G401.6 (cell line): Measurements from ENCODE around the gene PLEKHJ1.
A peak's percentile ranks its signal among the peaks of the same experiment; 100 is the strongest.
"Not testable (repeated sequence)": the region's sequence is repeated elsewhere in the genome, so short reads cannot be mapped to it uniquely, and the experiment has no call there.

Experiments used
- FAIRE-seq: peaks from 2 replicates; lab custom pipeline; 2012; peaks lifted over from hg19 to GRCh38; lab: Jason Lieb, UNC

PLEKHJ1 gene, protein sequence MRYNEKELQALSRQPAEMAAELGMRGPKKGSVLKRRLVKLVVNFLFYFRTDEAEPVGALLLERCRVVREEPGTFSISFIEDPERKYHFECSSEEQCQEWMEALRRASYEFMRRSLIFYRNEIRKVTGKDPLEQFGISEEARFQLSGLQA

DNA sequence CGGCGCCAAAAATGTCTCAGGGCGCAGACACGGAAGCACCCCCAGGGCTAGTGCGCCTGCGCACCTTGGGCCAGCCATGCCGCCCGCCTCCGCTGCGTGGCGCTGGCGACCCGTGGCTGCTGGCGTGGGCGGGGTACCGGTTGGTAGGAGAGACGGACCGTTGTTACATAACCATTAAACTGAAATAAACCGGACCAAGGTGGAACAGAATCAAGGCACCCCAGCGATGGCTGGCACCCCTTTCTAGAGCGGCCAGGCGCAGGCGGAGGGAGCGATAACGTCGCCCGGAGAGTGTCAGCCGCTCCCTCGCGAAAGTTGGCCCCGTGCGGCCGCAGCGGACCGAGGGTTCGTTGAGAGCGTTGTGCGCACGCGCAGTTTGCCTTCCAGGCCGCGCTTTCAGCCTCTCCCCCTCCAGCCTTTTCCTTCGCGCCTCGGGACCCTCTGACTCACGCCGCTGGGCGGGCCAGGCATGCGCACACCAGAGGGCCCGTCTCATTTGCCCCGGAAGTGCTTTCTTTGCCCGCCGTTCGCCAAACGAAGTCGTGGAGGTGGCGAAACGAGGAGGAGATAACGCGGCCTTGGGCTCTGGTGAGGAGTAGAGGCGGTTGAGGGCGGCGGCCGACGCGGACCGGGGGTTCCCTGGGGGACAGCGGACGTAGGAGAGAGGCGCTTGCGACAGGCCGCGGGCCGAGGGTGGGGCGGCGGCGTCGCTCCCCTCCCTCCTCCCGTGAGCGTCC, at the start of gene PLEKHJ1, which contains the start of gene SF3A2:
Gene PLEKHJ1, minus strand, starts transcription at position 16 of the 737 bp plus-strand sequence. CDS start 81 bp downstream, outside the sequence.
Gene SF3A2, plus strand, starts transcription at position 511 of the 737 bp plus-strand sequence. CDS start 6,595 bp downstream, outside the sequence.
- FAIRE-seq = peak; percentile 94

DNA sequence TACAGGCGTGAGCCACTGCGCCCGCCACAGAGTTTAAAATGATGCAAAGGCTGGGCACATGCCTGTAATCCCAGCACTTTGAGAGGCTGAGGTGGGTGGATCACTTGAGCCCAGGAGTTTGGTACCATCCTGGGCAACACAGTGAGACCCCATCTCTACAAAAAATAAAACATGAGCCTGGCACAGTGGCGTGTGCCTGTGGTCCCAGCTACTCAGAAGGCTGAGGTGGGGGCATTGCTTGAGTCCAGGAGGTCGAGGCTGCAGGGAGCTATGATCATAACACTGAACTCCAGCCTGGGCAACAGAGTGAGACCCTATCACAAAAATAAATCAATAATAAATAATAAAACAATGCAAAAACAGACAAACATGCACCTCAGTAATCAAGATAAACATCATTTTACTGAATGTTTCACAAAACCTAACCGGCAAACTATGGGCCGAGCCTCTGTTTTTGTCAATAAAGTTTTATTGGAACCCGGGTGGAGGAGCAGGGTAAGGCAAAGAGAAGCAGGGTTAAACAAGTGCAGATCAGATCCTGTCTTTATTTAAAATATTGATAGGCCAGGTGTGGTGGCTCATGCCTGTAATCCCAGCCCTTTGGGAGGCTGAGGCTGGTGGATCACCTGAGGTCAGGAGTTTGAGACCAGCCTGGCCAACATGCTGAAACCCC, 47.8 kb upstream of the PLEKHJ1 start:
- no peak for FAIRE-seq

DNA sequence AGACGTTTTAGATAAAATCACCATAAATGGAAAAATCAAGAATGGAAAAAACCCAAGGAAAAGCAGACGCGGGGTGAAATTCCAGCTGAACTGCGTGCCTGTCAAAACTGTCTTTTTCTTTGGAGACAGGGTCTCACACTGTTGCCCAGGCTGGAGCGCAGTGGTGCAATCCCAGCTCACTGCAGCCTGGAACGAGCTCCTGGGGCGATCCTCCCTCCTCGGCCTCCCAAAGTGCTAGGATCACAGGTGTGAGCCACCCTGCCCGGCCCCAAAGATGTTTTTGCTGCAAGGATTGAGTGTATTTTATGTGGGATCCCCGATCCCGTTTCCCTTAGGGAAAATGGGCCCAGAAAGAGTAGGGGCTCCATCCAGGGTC, 46.7 kb upstream of the PLEKHJ1 start:
- FAIRE-seq = no peak

DNA sequence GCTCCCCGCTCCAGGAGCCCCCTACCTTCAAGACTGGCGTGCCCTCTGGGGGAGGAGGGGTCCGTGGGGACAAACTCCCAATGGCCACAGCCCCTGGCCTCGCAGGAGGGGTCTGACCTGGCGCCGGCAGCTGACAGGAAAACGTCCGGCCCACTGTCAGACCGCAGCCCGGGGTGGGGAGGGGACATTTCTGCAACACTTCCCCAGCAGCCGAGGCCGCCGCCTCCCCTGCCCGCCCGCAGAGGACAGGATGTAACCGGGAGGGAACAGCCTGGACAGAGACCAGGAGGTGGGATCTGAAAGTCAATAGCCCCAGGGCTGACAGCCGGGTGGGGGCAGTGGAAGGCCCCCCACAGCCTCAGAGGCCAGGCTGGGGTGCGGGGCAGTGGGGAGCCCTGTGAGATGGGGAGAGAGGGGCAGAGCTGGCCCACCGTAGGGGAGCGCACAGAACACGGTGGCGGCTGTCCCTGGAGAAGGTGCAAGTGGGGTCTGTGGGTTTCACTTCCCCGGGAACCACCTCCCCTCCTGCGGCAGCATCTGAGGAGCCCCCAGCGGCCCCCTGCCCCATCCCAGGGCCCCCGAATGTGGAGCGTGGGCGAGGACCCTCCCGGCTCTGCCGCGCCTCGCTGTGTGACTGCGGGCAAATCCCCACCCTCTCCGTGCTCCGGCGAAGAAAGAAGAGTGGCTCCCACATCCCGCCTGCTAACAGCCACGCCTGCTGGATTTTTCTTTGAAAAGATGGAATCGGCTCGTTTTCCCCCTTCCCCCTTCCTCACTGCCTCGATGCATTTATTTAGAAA, 46.1 kb upstream of the PLEKHJ1 start, which contains the start of gene PEAK3:
Gene PEAK3, minus strand, starts transcription at position 114 of the 800 bp plus-strand sequence. CDS start 1,244 bp downstream, outside the sequence.
- no peak for FAIRE-seq

DNA sequence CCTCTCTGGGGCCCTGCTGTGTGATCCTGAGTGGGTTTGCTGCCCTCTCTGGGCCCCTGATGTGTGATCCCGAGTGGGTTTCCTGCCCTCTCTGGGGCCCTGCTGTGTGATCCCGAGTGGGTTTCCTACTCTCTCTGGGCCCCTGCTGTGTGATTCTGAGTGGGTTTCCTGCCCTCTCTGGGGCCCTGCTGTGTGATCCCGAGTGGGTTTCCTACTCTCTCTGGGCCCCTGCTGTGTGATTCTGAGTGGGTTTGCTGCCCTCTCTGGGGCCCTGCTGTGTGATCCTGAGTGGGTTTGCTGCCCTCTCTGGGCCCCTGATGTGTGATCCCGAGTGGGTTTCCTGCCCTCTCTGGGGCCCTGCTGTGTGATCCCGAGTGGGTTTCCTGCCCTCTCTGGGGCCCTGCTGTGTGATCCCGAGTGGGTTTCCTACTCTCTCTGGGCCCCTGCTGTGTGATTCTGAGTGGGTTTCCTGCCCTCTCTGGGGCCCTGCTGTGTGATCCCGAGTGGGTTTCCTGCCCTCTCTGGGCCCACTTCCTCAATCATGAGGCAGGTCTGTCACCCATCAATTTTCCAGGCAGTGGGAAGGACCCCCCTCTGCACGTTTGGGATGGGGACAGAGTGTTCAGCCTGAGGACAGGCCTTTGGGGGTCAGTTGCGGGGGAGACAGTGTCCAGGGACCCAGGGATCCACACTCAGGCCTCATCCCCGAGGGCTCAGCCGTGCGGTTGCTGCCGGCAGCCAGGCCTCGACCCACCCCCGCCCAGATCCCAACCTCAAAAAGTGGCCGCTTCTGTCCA, 45.3 kb upstream of the PLEKHJ1 start:
- FAIRE-seq = not testable (repeated sequence)

DNA sequence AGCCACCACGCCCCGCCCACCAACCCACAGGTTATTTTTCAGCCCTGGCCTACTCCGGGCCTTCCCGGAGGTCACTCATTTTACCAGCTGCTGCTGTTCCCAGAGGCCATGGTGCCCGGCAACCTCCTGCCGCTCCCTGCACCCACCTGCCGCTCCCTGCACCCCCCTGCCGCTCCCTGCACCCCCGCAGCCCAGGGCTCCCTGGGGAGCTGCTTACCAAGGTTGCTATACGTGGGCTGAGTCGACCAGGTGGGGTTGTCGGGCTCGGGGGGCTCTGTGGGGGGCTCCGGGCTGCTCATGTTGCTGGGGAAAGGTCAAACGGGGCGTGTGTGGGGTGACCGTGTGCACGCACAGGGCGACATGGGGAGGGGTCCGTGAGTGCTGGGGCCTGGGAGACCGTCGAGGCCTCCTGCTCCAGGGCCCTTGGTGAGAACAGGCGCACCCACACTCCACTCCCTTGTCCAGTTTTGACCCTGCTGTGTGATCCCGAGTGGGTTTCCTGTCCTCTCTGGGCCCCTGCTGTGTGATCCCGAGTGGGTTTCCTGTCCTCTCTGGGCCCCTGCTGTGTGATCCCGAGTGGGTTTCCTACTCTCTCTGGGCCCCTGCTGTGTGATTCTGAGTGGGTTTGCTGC, 44.6 kb upstream of the PLEKHJ1 start:
- FAIRE-seq = no peak

DNA sequence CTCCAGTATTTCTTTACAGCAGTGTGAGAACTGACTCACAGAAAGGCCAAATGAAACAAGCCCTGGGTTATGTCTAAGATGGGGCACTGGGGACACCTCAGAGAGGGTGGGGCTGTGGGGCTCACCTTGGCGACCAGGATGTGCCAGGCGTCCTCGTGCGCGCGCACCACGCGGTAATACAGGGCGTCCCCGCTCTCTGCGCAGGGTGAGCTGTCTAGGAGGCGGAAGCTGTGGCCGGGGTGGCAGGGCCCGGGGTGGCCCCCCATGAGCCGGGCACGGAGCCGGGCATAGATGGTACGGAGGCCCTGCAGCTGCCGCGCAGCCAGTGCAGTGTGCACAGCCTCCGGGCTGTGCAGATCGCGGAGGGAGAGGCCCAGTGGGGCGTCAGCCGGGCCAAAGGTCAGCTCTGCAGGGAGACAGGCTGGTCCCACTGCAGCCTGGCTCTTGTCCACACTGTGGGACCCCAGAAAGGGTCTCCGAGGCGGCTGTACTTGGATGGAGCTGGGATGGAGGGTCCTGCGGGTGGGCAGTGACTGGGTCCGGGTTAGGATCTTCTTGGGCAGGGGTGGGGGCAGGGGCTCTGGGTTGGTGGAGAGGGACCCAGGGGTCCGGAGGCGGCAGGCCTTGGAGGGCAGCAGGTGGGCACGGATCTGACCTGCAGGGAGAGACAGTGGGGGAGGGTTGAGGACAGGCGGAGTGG, 42.5 kb upstream of the PLEKHJ1 start:
- FAIRE-seq = no peak

DNA sequence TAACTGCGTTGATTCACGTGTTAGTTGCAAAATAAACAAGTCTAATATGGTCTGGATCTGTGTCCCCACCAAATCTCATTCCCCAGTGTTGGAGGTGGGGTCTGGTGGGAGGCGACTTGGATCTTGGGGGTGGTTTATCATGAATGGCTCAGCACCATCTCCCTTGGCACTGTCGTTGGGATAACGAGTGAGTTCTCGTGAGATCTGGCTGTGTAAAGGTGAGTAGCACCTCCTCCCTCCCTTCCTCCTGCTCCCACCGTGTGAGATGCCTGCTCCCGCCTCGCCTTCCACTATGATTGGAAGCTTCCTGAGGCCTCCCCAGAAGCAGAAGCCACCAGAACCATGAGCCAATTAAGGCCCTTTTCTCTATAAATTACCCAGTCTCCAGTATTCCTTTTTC, 41.0 kb upstream of the PLEKHJ1 start:
- FAIRE-seq = no peak

DNA sequence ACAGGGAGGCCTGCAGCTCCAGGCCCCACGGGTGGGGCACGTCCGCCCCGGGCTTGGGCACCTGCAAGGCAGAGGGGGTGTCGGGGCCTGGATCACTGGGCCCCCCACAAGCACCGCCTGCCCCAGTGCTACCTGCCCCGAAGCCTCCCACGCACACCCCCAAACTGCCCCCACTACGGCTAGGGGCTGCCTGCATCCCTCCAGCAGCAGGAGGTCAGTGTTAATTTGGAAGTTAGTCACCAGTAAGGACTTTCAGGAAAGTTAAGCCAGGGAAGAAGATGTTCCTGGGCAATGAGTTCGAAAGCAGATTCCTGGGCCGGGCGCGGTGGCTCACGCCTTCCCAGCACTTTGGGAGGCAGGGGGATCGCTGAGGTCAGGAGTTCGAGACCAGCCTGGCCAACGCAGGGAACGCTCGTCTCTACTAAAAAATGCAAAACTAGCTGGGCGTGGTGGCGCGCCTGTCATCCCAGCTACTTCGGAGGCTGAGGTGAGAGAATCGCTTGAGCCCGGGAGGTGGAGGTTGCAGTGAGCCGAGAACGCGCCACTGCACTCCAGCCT, 40.4 kb upstream of the PLEKHJ1 start:
- no peak for FAIRE-seq

DNA sequence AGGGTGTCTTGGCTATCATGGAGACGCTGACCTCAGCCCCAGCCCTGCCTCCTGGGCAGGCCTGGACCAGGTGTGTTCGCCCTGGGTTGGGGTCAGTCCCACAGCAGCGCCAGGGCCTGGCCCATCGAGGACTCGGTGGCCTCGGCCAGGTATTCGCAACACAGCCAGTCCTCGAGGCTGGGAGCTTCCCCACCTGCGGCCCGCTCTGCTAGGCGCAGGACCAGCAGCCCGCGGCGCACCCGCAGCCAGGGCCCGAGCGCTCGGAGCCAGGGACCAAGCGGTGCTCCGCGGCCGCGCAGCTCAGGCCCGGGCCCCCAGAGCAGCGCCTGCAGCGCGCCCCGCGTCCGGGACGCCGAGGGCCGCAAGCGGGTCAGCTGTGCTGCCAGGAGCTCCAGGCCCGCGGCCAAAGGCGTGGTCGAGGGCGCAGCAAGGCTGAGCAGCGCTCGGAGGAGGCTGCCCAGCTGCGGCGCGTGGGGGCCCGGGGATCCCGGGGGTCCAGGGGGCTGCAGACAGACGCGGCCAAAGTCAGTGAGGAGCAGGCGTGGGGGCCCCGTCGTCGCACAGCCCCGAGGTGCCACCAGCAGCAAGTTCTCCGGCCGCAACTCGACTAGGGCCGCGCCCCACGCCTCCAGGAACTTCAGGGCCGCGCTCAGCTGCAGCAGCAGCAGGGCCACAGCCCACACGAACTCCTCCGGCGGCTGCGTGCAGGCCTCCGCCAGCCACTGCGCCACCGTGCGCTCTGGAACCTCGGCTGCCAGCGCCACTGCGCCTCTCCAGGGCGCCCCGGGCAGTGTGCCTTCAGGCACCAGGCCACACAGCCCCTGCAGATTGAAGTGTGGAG, 39.7 kb upstream of the PLEKHJ1 start:
- FAIRE-seq = no peak

DNA sequence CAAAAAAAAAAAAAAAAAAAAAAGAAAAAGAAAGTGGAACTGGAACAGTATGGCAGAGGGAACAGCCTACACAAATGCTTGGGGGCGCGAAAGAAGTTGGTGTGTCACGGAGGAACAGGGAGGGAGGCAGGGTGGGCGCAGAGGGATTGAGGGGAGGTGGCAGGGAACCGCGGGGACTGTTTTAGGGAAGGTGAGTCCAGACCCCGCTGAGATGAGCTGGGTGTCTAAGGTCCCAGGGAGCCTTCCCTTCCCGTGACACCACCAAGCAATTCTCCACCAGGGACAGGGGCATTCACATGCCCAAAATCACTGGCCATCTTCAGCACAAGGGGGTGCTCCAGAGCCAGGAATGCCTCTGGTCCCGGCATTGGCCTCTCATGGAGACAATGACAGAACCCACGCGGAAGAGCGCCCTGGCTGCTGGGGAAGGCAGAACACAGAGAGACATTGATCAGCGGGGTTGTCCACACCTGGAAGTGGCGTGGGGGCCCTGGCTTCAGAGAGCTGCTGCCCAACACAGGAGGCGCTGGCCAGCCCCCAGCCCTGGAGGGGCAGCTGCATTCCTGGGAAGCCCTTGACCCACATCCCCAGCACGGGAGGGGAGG, 38.9 kb upstream of the PLEKHJ1 start:
- no peak for FAIRE-seq

DNA sequence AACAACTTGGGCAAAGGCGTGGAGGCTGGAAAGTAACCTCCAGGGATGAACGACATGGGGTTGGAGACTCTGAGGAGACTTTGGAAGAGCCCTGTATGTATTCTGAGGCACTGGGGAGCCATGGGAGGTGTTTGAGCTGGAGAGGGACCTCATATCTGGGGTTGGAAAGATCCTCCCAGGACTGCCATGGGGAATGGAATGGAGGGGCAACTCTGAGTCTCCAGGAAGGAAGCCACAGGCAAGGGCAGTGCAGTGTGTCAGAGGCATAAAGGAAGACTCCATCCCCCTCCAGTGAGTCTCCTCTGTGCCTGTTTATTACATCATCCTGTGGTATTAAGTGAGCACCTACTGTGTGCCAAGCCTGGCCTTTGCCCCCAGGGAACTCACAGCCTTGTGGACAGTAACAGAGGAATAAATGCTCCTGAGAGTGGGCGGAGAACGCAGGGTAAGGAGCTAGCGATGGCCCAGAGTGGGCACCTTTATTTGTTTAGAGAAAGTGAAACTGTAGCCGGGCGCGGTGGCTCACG, 38.1 kb upstream of the PLEKHJ1 start:
- FAIRE-seq = no peak

DNA sequence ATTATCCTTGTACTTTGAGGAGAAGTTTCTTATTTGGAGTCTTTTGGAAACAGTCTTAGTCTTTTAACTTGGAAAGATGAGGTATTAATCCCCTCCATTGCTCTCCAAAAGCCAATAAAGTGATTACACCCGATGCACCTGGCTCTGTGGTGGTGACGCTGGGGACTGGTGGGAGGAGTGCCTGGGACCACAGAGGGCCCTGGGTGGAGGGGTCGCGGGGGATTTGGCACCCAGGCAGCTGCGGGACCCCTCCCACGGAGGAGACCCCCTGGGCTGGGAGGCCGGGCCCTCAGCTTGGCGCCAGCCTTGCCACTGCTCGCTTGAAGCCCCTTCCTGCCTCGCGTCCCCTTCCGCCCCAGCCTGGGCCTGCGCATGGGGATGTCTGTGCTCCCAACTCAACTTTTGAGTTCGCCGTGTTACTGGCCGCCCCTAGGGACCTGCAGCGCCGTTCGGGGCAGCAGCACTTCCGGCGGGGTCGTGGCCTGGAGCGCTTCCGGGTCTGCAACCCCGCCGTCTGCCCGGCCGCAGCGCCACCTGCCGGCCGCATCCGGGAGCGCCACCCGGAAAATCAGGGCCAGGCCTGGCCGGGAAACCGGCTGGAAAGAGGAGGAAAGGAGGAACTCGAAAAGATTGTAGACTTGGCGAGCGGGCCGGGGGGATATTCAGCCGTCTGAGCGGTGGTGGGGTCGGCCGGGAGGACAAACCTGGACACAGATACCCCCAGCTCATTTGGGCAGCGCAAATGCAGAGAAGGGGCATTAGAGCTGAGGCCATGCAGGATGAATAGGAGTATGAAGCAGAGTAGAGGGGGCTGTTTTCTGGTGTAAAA, 37.4 kb upstream of the PLEKHJ1 start:
- peak; percentile 60 for FAIRE-seq

DNA sequence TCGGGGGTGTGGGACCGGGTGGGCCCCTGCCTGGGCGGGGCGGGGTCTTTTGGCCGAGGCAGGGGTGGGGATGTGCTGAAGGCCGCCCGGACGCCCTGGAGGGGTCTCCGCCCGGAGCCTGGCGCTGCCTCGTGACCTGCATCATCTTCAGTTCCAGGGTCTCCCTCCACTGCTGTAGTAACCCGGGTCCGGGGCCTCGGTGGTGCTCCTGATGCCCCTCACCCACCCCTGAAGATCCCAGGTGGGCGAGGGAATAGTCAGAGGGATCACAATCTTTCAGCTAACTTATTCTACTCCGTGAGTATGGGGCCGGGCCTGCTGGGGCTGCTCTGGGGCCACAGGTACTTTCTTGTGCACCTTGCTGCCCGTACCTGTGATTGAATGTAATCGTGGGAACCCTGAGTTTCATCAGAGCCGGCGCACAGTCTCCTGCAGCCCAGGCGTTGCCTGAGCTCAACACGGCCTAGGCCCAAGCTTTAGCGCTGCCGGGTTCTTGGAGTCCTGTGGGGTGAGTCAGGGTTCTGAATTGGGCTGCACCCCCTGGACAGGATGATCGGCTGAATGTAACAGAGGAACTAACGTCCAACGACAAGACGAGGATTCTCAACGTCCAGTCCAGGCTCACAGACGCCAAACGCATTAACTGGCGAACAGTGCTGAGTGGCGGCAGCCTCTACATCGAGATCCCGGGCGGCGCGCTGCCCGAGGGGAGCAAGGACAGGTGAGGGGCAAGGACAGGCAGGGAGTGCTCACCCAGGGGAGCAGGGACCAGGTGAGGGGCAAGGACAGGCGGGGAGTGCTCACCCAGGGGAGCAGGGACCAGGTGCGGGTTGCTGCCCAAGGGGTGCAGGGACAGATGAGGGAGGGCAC, 35.3 kb upstream of the PLEKHJ1 start:
- no peak for FAIRE-seq

DNA sequence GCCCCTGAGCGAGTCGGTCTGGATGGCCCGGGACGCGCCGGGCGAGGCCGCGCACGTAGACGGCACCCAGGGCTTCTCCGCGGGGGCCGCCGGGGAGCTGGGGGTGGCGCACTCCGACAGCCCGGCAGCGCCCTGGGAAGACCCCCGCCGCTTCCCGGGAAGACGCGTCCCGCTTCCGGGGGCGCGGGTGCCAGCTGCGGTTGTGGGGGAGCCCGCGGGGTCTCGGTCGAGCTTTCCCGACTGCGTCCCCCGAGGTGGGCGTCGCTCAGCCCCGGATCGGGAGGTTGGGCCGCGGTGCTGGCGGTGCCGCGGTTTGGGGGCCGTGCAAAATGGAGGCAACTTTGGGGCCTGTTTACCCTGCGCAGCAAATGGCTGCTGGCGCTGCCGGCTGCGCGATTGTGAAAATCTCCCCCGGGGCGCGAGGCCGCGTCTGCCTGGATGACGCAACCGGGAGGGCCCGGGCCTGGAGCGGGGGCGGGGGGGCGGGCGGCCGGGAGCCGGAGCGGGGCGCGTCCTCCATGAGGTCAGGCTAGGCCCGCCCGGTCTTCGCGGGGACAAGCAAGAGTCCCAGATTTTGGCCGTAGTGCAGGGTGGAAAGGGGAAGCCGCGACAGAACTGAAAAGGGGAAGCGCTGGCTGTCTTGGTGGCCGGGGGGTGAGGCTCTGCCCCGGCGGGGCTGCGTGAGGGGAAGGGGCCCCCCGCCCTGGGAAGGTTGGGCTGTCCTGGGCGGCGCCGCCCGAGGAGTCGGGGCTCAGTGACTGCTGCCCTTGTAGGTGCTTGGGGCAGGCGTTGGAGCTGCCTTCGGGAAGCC, 34.5 kb upstream of the PLEKHJ1 start:
- no peak for FAIRE-seq

DNA sequence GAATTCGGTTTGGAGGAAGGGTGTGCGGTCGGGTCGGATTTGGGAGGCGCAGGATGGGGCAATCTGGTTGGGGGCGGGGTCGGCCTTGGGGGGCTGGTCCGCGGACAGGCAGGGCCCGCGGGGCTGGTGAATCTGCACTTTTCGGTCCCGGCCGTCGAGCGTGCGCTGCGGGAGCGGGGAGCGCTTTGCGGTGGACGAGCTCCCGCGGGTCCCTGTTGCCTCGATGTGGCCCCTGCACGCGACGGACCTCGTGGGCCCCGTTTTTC, 34.0 kb upstream of the PLEKHJ1 start:
- FAIRE-seq = no peak
